CD14-positive monocyte (primary cell): Measurements from ENCODE around the gene NID1. TPM values are rescaled to one million over a fixed set of nuclear protein-coding genes. Genes with fewer than 3 reads are reported as not detected.

Experiments
- DNase-seq, 3 donors: peaks; one replicate each; pipeline ENCODE4 v3.0.0-alpha.2; 2011 to 2022
- H2AFZ ChIP-seq: 2 replicates; pipeline ENCODE4 v1.6.0; 2012; ENCODE audit warnings: mild to moderate bottlenecking, low read depth, low read length, inconsistent platforms; ENCODE audit not compliant: insufficient read depth, poor library complexity, severe bottlenecking
- H3K27ac ChIP-seq, 2 donors: 1 replicate in 1 of 2; 2 replicates in 1 of 2; pipeline ENCODE4 v1.5.1; 2012 to 2013; ENCODE audit warnings: low read length in 2 of 2, control low read depth in 1 of 2, inconsistent platforms in 1 of 2, low read depth in 1 of 2, mild to moderate bottlenecking in 1 of 2
- H3K27me3 ChIP-seq, 2 donors: one replicate each; pipeline versions ENCODE4 v1.6.0 to v1.6.1; 2011 to 2013; ENCODE audit warnings: low read length in 2 of 2; ENCODE audit not compliant: control insufficient read depth in 2 of 2, insufficient read depth in 2 of 2
- H3K36me3 ChIP-seq, 2 donors: replicated peaks in 1 of 2; 1 replicate in 1 of 2; 2 replicates in 1 of 2; pipeline versions ENCODE4 v1.5.1 to v1.6.1; 2012 to 2013; ENCODE audit warnings: low read length in 2 of 2, control low read depth in 1 of 2, inconsistent platforms in 1 of 2, mild to moderate bottlenecking in 1 of 2; ENCODE audit not compliant: insufficient read depth in 2 of 2, control insufficient read depth in 1 of 2
- H3K4me1 ChIP-seq, 2 donors: 1 replicate in 1 of 2; 2 replicates in 1 of 2; pipeline versions ENCODE4 v1.5.1 to v1.6.1; 2012 to 2013; ENCODE audit warnings: low read length in 2 of 2, control low read depth in 1 of 2, inconsistent platforms in 1 of 2, mild to moderate bottlenecking in 1 of 2, moderate library complexity in 1 of 2; ENCODE audit not compliant: insufficient read depth in 2 of 2, control insufficient read depth in 1 of 2
- H3K4me2 ChIP-seq: replicated peaks from 2 replicates; pipeline ENCODE3; 2012; ENCODE audit warnings: low read length, moderate library complexity, mild to moderate bottlenecking; ENCODE audit not compliant: poor library complexity, severe bottlenecking; ENCODE audit errors: extremely low read depth
- H3K4me3 ChIP-seq, 3 experiments: fragments of 200-600 bp in 1 of 3; sonication (generic) in 1 of 3; replicated peaks in 1 of 3; 1 replicate in 2 of 3; 2 replicates in 1 of 3; pipeline ENCODE4 v1.5.1; 2011 to 2013; ENCODE audit warnings: low read length in 3 of 3, mild to moderate bottlenecking in 3 of 3, control low read depth in 2 of 3, low read depth in 2 of 3, inconsistent platforms in 1 of 3, moderate library complexity in 1 of 3
- H3K79me2 ChIP-seq: 2 replicates; pipeline ENCODE4 v1.6.0; 2012; ENCODE audit warnings: mild to moderate bottlenecking, control low read depth, inconsistent platforms, low read length, moderate library complexity; ENCODE audit not compliant: insufficient read depth
- H3K9ac ChIP-seq: 2 replicates; pipeline ENCODE4 v1.6.0; 2017; ENCODE audit warnings: low read length, mild to moderate bottlenecking; ENCODE audit not compliant: insufficient read depth, poor library complexity, severe bottlenecking
- H3K9me3 ChIP-seq, 2 donors: replicated peaks in 1 of 2; 1 replicate in 1 of 2; 2 replicates in 1 of 2; pipeline versions ENCODE4 v1.5.1 to v1.6.1; 2012 to 2013; ENCODE audit warnings: low read length in 2 of 2, control low read depth in 1 of 2; ENCODE audit not compliant: control insufficient read depth in 1 of 2, insufficient read depth in 1 of 2
- H4K20me1 ChIP-seq: 2 replicates; pipeline ENCODE4 v1.6.0; 2012; ENCODE audit warnings: mild to moderate bottlenecking, low read length, control low read depth, moderate library complexity; ENCODE audit not compliant: insufficient read depth
- H3K27ac Mint-ChIP-seq, 7 donors: one replicate each; pipeline ENCODE4 v1.8.0; 2020; ENCODE audit warnings: mild to moderate bottlenecking in 7 of 7, mixed read lengths in 7 of 7, moderate library complexity in 6 of 7, inconsistent platforms in 2 of 7
- H3K27me3 Mint-ChIP-seq, 3 donors: one replicate each; pipeline ENCODE4 v1.8.0; 2021 to 2022; ENCODE audit warnings: low read depth in 3 of 3, mild to moderate bottlenecking in 3 of 3, mixed read lengths in 3 of 3, moderate library complexity in 3 of 3, inconsistent platforms in 1 of 3
- H3K36me3 Mint-ChIP-seq, 2 donors: one replicate each; pipeline ENCODE4 v1.8.0; 2020; ENCODE audit warnings: mixed read lengths in 2 of 2, inconsistent platforms in 1 of 2, mild to moderate bottlenecking in 1 of 2
- H3K4me1 Mint-ChIP-seq: one replicate; pipeline ENCODE4 v1.8.0; 2020; ENCODE audit warnings: mild to moderate bottlenecking, mixed read lengths
- H3K4me3 Mint-ChIP-seq, 2 donors: one replicate each; pipeline ENCODE4 v1.8.0; 2020; ENCODE audit warnings: mild to moderate bottlenecking in 2 of 2, mixed read lengths in 2 of 2, moderate library complexity in 1 of 2
- H3K9me3 Mint-ChIP-seq, 7 donors: one replicate each; pipeline ENCODE4 v1.8.0; 2020 to 2022; ENCODE audit warnings: mixed read lengths in 7 of 7, mild to moderate bottlenecking in 6 of 7, moderate library complexity in 6 of 7, inconsistent platforms in 2 of 7
- WGBS: methylation state at CpG from one replicate; pipeline ENCODE4 v1.1.5; 2013; ENCODE audit warnings: missing lambda C conversion rate; ENCODE audit not compliant: insufficient coverage; 5-methylcytosine and 5-hydroxymethylcytosine counted together
- intact Hi-C, 2 donors: fragments of 100-400 bp; cut with micrococcal nuclease; formaldehyde crosslinking; loops; one replicate each; pipeline versions ENCODE4 v1.15.0 to v1.15.1; 2023
- polyA plus RNA-seq, 3 donors: library from polyadenylated mRNA; depleted of rRNA in 1 of 3; unstranded in 2 of 3; stranded (reverse) in 1 of 3; fragments of 300-500 nt in 2 of 3; fragments of >200 nt in 1 of 3; fragmentation: Illumina TruSeq in 2 of 3; gene quantifications; 1 replicate in 2 of 3; 2 replicates in 1 of 3; pipeline ENCODE4 v1.2.3, GENCODE V29; 2012 to 2021
- TF ChIP-seq, protein P1 (sequence below): fragments of 200-600 bp; IDR thresholded peaks from one replicate; pipeline ENCODE4 v1.8.0; 2022; ENCODE audit warnings: antibody characterized with exemption, mild to moderate bottlenecking

The NID1 gene
- polyA plus RNA-seq, 3 donors = 6.8 to 19.7 (median 14.4) TPM

GRCh38 chr1:235997049-235997448, 67.8 kb downstream of the NID1 start:
- TF ChIP-seq, protein P1, sequence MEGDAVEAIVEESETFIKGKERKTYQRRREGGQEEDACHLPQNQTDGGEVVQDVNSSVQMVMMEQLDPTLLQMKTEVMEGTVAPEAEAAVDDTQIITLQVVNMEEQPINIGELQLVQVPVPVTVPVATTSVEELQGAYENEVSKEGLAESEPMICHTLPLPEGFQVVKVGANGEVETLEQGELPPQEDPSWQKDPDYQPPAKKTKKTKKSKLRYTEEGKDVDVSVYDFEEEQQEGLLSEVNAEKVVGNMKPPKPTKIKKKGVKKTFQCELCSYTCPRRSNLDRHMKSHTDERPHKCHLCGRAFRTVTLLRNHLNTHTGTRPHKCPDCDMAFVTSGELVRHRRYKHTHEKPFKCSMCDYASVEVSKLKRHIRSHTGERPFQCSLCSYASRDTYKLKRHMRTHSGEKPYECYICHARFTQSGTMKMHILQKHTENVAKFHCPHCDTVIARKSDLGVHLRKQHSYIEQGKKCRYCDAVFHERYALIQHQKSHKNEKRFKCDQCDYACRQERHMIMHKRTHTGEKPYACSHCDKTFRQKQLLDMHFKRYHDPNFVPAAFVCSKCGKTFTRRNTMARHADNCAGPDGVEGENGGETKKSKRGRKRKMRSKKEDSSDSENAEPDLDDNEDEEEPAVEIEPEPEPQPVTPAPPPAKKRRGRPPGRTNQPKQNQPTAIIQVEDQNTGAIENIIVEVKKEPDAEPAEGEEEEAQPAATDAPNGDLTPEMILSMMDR = no peak
- no peaks in the 10 kb centered on the region for H3K79me2 ChIP-seq
- intact Hi-C loops = no loop called here
- H2AFZ ChIP-seq = no peak overlapping the region
- H3K4me2 ChIP-seq = no peak overlapping the region
- no peaks in the 10 kb centered on the region for H4K20me1 ChIP-seq
- H3K9me3 Mint-ChIP-seq = no peaks in the 10 kb centered on the region
- H3K4me3 ChIP-seq = no peak overlapping the region
- H3K27ac ChIP-seq = no peak overlapping the region
- peaks cover 0 to 1% (median 1%) of the 10 kb centered on the region in 3 donors for H3K27me3 Mint-ChIP-seq
- peaks cover 0 to 15% of the 10 kb centered on the region in 2 donors for H3K36me3 ChIP-seq
- H3K27me3 ChIP-seq = no peaks in the 10 kb centered on the region
- H3K4me1 Mint-ChIP-seq = peaks cover 47% of the 10 kb centered on the region
- H3K4me3 Mint-ChIP-seq = no peak overlapping the region
- WGBS = 90% methylated on average over 2 of the region's 5 CpGs
- peaks cover 37 to 44% of the 10 kb centered on the region in 2 donors for H3K4me1 ChIP-seq
- H3K27ac Mint-ChIP-seq = peak overlapping the region in 3 of 7 donors; percentile 32 to 62 (median 46)
- H3K9ac ChIP-seq = no peak overlapping the region
- peaks cover 7 to 18% of the 10 kb centered on the region in 2 donors for H3K36me3 Mint-ChIP-seq
- DNase-seq = peak; percentile 26 to 60 (median 40)
- H3K9me3 ChIP-seq = no peaks in the 10 kb centered on the region

GRCh38 chr1:235996048-235996785, 68.7 kb downstream of the NID1 start:
- H3K4me1 Mint-ChIP-seq = peaks cover 39% of the 10 kb centered on the region
- Histone ChIP-seq H2AFZ (no peak overlapping the region), H3K36me3 (peaks cover 0 to 15% of the 10 kb centered on the region in 2 donors), H3K27ac (no peak overlapping the region), H3K4me2 (no peak overlapping the region), H3K4me1 (peaks cover 30 to 37% of the 10 kb centered on the region in 2 donors), H3K79me2 (no peaks in the 10 kb centered on the region), H3K27me3 (no peaks in the 10 kb centered on the region), H3K4me3 (no peak overlapping the region), H3K9ac (no peak overlapping the region), H4K20me1 (no peaks in the 10 kb centered on the region), H3K9me3 (no peaks in the 10 kb centered on the region)
- no peak overlapping the region for H3K4me3 Mint-ChIP-seq
- DNase-seq = no peak
- peaks cover 0 to 1% (median 1%) of the 10 kb centered on the region in 3 donors for H3K27me3 Mint-ChIP-seq
- H3K27ac Mint-ChIP-seq = peak overlapping the region in 2 of 7 donors; percentile 46 to 61
- intact Hi-C loops = no loop called here
- WGBS = 86% methylated on average over 2 of the region's 4 CpGs
- H3K9me3 Mint-ChIP-seq = no peaks in the 10 kb centered on the region
- peaks cover 7 to 18% of the 10 kb centered on the region in 2 donors for H3K36me3 Mint-ChIP-seq
- TF ChIP-seq, protein P1 = no peak
